Measurements from ENCODE around the gene ZNF84.

The ZNF84 gene

DNA sequence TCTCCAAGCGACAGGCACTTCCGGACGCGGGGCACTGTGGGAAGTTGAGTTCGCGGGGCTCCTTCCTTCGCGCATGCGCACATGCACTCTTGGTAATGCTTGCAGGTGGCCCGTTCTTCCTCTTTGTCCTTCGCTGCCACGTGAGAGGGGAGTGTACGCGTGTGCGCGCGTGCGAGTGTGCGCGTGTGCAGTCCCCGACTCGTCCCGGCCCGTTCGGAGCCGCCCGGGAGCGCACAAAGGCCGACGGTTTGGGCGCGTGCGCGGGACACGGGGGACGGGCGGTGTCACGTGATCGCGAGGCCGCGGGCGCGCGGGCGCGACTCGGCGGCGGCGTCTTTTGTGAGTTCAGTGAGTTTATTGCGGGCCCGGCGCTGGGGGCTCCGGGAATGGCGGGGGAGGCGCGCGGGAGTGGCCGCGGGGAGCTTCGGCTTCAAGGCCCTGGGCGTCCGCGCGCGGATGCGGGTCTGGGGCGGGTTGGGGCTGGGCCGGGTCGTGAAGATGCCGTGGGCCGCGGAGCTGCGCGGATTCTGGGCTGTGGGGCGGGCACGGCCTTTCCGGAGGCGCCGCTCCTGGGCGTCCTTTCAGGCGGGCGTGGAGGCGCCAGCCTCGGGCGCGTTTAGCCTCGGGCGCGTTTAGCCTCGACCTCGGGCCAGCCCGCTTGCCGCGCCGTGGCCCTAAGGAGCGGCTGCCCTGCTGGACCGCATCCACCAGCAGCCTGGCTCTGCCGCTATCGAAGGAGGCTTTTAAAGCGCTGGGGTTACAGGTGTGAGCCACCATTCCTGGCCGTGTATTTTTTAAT, at the start of gene ZNF84:
TSS of gene ZNF84 (plus strand) at position 303 of the 799 bp plus-strand sequence. CDS start 3,959 bp downstream, outside the sequence.
- DNase-seq, result peak; percentile 95 to 98

DNA sequence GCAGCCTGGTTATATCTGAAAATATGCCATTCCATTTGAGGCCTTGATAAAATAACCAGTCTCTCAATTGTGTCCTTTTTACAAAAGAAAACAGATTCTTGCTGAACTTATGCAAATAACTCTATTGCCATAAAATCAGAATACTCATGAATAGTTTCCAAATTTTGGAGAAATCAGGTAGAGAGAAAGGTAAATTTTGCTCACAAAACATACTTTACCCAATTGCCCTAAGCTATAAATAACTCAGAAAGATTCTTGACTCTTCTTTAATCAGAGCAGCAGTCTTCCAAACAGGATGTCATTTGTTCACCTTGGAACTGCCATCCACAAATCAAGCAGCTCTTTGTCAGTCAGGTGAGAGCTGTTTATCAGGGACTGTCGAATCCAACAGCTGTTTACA, 38.6 kb upstream of the ZNF84 start:
- DNase-seq, result no peak

DNA sequence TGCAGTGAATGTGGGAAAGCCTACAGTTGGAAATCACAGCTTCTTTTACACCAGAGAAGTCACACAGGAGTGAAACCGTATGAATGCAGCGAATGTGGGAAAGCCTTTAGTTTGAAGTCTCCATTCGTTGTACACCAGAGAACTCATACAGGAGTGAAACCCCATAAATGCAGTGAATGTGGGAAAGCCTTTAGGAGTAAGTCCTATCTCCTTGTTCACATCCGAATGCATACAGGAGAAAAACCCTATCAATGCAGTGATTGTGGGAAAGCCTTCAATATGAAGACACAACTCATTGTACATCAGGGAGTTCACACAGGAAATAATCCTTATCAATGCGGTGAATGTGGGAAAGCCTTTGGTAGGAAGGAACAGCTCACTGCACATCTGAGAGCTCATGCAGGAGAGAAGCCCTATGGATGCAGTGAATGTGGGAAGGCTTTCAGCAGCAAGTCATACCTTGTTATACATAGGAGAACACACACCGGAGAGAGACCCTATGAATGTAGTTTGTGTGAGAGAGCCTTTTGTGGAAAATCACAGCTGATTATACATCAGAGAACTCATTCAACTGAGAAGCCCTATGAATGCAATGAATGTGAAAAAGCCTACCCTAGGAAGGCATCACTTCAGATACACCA, 26.5 kb upstream of the ZNF84 start:
- DNase-seq, result no peak

DNA sequence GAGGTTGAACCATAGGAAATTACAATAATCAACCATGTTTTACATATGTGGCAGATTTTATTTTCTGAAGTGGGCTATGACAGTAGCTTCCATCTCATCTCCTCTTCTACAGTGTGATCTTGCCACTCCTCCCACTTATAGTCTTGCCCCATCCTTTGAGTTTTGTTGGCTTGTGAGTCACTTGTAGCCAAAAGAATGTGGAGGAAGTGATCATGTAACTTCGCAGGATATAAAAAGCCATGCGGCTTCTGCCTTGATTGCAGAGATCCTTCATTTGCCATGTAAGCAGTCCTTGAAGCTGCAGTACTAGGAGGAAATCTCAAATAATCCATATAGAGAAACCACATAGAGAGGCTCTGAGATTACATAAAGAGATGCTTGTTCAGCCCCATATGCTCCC, 13.7 kb upstream of the ZNF84 start:
- DNase-seq, result no peak

DNA sequence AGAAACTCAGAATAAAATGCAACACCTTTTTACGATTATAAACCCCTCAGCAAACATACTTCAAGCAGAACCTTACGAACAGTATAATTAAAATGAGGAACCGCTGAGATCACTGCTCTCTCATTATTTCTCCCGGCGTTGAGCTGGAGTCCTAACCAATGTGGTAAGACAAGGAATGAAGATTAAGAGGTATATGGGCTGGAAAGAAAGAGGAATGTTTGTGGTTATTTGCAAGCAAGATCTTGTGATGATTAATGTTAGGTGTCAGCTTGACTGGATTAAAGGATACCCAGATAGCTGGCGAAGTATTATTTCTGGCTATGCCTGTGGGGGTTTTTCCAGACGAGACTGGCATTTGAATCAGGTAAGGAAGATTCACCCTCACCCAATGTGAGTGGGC, 10.3 kb upstream of the ZNF84 start:
- DNase-seq, result no peak

DNA sequence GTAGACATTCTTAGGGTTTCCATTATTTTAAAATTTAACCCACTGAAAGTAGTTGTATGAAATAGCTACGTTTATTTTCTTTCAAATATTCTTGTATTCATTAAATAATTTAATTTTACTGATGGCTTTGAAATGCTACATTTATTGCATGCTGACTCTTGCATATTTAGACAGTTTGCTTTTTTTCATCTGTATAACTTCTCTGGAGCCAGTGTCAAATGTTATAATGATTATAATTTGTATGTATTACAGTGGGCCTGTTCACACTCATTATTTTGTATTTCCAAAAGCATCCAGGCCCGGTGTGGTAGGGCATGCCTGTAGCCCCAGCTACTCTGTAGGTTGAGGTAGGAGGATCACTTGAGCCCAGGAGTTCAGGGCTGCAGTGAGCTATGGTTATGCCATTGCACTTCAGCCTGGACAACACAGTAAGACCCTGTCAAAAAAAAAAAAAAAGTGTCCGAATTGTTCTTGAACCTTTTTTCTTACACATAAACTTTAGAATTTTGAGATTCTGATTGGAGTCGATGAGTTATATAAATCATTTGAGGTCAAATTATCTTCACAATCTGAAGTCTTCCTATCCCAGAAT, 905 bp downstream of the ZNF84 start:
- DNase-seq, result no peak

DNA sequence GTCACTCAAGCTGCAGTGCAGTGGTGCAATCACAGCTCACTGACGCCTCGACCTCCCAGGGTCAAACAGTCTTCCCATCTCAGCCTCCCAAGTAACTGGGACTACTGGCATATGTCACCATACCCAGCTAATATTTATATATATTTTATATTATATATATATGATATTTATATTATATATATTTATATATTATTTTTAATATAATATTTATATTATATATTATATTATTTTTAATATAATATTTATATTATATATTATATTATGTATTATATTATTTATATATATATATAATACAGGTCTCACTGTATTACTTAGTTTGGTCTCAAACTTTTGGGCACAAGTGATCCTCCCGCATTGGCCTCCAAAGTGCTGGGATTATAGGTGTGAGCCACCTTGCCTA, 9.4 kb downstream of the ZNF84 start:
- no peak for DNase-seq

DNA sequence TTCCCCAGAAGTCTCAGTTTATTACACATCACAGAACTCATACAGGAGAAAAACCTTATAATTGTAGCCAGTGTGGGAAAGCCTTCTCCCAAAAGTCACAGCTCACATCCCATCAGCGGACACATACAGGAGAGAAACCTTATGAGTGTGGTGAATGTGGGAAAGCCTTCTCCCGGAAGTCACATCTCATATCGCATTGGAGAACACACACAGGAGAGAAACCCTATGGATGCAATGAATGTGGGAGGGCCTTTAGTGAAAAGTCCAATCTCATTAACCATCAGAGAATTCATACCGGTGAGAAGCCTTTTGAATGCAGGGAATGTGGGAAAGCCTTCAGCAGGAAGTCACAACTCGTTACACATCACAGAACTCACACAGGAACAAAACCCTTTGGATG, 20.1 kb downstream of the ZNF84 start:
- DNase-seq, result no peak

DNA sequence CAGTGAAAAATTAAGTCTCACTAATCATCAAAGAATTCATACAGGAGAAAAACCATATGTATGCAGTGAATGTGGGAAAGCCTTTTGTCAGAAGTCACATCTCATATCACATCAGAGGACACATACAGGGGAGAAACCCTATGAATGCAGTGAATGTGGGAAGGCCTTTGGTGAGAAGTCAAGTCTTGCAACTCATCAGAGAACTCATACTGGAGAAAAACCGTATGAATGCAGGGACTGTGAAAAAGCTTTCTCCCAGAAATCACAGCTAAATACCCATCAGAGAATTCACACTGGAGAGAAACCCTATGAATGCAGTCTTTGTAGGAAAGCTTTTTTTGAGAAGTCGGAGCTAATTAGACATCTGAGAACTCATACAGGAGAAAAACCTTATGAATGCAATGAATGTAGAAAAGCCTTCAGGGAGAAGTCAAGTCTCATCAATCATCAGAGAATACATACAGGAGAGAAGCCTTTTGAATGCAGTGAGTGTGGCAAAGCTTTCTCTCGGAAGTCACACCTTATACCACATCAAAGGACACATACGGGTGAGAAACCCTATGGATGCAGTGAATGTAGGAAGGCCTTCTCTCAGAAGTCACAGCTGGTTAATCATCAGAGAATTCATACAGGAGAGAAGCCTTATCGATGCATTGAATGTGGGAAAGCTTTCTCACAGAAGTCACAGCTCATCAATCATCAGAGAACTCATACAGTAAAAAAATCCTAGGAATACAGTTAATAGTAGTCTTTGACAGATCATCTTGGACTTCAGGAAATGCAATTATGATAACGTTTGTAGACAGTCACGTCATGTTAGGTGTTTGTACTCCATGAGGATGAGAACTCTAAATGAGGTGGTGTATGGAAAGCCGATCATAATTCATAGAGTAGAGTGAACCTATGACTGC, 21.1 kb downstream of the ZNF84 start:
- no peak for DNase-seq

DNA sequence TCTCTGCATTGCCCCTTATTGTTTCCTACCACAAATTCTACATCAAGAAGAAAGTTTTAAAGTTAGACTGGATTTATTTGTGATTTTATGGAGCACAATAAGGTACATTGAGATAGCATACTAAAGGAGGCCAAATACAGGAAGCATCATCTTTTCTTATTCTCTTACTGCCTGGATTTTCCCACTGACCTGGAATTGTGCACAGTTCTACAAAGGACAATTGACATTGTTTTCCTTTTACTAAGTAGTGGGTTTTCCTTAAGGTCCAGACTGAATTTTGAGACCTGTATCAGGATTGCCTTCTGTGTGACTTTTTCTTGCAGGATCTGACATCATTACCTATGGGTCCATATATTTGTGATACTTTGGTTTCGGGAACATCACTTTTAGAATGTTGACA, 24.6 kb downstream of the ZNF84 start:
- DNase-seq, result no peak

DNA sequence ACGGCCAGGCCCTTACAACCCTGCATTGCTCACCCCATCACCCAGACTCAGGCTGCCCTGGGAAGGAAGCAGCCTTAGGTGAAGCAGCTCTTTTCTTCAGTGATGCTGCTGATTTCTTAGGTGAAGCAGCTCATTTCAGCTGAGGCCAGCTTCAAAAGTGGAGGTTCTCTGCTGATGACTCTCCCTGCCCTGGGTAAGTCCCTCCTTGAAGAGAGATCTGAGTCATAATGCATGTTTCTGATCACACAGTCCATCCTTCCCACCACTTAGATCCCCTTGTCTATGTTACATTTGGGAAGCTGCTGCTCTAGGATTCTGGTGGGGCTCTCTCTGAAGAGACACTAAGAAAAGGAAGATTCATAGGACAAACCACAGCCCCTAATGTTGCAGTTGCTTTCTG, 26.2 kb downstream of the ZNF84 start:
- no peak for DNase-seq

DNA sequence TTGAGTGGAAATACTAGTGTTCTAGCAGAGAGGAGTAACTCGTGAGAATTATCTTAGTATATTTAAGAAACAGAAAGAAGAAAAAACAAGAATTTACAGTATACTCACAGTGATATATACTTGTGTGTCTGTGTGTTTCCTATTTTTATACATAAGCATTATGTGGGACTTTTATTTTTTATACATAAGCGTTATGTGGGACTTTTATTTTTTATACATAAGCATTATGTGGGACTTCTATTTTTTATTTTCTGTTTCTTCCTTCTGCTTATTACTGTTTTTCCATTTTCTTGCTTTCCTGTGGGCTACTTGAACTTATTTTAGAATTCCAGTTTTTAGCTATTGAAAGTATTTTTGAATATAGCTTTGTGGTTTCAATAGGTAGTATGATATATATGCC, 36.5 kb downstream of the ZNF84 start:
- DNase-seq, result no peak

DNA sequence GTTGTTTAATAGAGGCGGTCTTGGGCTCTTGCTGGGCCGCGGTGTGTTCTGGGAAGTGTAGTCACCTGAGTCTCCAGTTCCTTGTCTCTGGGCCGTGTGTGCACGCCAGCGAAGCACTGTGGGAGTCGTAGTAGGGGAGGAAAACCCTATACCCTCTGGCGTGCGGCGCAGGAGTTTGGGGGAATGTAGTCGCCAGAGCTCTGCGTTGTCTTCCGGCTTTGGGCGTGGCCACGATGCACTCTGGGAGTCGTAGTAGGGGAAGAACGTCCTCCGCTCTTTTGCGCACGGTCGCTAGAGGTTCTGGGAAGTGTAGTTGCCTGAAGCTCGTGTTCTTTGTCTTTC, 42.7 kb downstream of the ZNF84 start:
- peak; percentile 90 to 98 for DNase-seq

DNA sequence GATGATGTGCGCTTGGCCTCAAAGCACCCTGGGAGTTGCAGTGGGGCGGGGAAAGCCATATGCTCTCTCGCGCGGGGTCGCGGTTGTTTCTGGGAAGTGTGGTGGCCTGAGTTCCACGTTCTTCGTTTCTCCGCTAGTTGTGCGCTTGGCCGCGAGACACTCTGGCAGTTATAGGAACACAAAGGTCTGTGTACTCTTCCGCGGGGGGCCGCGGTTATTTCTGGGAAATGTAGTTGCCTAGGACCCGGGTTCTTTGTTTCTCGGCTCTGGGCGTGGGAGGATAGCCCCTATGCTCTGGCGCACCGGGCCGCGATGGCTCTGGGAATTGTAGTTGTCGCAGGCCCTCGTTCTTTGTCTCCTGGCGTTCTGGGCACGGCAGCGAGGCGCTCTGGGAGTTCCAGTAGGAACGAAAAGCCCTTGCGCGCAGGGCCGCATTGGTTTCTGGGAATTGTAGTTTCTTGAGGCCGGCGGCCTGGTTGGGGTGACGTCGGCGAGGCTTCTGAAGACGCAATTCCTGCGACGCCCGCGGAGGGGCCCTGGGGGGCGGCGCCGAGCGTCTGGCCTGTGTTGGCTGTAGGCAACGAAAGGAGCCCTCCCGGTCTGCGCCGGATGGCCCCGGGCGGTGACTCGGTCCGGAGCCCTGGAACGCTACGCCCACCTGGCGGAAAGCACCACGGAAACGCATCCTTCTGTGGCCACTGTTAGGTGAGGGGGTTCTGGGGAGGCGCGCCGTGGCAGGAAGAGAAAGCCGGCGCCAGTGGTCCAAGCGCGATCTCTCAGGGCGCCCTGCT, 43.3 kb downstream of the ZNF84 start, which contains the start of gene ZNF140:
TSS of gene ZNF140 (plus strand) at position 556 of the 791 bp plus-strand sequence. CDS start 398 bp downstream, outside the sequence.
- DNase-seq, result peak; percentile 90 to 96

DNA sequence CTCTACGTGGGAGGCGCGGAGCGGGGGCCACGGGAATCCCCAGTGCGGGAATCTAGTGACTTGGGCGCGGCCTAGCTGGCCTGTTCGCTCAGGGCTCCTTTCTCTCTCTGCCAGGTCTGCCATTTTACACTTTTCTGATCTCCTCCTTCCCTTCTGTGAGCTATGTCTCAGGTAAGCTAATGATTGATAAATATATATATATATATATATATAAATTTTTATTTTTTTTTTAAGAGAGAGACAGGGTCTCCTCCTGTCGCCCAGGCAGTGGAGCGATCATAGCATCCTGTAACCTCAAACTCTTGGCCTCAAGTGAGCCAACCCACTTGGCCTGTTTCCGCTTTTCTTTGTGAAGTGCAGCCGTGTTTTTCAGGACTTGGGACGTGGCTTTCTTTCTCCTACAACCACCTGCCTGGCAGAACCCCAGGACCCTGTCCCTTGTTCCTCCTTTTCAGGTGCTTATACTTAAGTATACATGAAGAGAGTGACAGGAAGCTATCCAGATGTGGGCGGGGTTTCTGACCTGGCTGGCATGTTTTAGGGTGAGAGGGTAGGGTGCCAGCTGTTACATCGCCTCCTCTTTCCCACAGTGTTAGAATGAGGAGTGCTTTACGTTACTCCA, 44.0 kb downstream of the ZNF84 start:
- DNase-seq, result peak in 1 of 2 experiments; percentile 84

DNA sequence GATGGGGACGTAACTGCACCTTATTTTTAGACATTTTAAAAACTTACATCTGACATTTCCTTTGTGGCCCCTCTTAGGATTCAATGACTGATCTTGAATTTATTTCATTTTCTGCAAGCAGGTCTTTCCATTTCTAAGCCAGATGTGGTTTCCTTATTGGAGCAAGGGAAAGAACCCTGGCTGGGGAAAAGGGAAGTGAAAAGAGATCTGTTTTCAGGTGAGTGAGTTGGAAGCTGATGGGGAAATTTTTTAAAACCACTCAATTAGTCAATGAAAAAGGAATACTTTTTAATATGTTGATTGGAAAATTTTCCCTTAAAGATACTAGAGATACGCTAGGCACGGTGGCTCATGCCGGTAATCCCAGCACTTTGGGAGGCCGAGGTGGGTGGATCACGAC, 46.0 kb downstream of the ZNF84 start:
- no peak for DNase-seq

DNA sequence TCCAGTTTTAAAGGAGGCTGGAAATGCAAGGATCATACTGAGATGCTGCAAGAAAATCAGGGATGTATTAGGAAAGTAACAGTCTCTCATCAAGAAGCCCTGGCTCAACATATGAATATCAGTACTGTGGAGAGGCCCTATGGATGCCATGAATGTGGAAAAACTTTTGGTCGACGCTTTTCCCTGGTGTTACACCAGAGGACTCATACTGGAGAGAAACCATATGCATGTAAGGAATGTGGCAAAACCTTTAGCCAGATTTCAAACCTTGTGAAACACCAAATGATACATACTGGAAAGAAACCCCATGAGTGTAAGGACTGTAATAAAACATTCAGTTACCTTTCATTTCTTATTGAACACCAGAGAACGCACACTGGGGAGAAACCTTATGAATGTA, 68.3 kb downstream of the ZNF84 start:
- DNase-seq, result no peak

DNA sequence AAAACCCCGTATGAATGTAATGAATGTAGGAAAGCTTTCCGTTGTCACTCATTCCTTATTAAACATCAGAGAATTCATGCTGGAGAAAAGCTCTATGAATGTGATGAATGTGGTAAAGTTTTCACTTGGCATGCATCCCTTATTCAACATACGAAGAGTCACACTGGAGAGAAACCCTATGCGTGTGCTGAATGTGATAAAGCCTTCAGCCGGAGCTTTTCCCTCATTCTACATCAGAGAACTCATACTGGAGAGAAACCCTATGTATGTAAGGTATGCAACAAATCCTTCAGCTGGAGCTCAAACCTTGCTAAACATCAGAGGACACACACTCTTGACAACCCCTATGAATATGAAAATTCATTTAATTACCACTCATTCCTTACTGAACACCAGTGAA, 68.9 kb downstream of the ZNF84 start:
- no peak for DNase-seq

DNA sequence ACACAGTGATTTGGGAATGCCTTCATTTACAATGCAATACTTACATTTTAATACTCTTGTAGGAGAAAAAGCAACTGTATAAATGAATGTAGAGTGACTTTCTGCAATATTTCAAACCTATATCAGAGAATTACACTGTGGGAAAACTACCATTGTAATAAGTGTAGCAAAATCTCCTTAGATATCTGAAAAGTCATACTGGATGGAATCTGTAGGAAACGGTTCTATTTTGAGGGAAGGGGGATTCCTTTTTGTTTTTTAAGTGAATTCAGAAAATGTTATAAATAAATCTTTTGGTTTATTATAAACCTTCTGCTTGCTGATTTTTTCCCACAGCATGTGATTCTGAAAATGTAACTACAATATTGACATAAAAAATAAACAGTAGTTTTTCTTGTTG, 69.8 kb downstream of the ZNF84 start:
- DNase-seq, result no peak

DNA sequence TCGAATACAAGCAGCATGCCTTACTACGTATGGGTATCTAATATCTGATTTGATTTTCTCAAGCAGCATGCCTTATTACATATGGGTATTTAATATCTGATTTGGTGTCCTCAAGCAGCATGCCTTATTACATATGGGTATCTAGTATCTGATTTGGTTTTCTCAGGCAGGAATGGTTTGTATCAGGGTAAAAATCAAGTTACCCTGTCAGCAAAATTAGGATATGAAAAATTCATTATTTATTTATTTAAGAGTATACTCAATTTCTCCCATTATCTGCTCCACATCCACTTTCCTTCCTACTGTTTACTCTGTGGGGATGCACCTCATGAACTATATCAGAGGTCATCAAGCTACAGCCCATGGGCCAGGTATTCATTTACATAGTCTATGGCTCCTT, 70.8 kb downstream of the ZNF84 start:
- DNase-seq, result no peak

Measured in stimulated activated CD4-positive, alpha-beta T cell treated with anti-CD3 and anti-CD28 coated beads, Interleukin-4, amount 100 ng/mL, for 4 hours (primary cell).